GM12878 (cell line): ENCODE results near the gene MSANTD2. TPM values are rescaled to one million over a fixed set of nuclear protein-coding genes. Genes with fewer than 3 reads are reported as not detected.

Source experiments
- ATAC-seq: fragments of 200-7000 bp; cut with Tn5 transposase; 3 replicates; pipeline ENCODE4 v1.9.1; 2020; ENCODE audit warnings: mild to moderate bottlenecking, moderate library complexity
- BruUV-seq: library from RNA; stranded (reverse); fragments of 400-500 nt; replicated peaks from 2 replicates; lab custom pipeline; 2021; lab: Mats Ljungman, UMichigan
- CTCF ChIA-PET: fragments of 300-600 bp; sonication (Branson Sonifier 250); formaldehyde crosslinking; extraction: SDS; loops from one replicate; lab custom pipeline; 2021; ENCODE audit warnings: inconsistent platforms; lab: Yijun Ruan, JAX
- POLR2A ChIA-PET: fragments of 350-600 bp; formaldehyde crosslinking; extraction: SDS; loops from one replicate; lab custom pipeline; 2021; ENCODE audit warnings: inconsistent platforms; lab: Charles Lee
- RAD21 ChIA-PET: fragments of 300-600 bp; sonication (Branson Sonifier 250); formaldehyde crosslinking; loops from one replicate; lab custom pipeline; 2023; ENCODE audit warnings: antibody characterized with exemption; ENCODE audit not compliant: unreplicated experiment; lab: Charles Lee
- SMC1A ChIA-PET: fragments of 300-600 bp; sonication (Branson Sonifier 250); formaldehyde crosslinking; loops from one replicate; lab custom pipeline; 2023; ENCODE audit not compliant: unreplicated experiment, uncharacterized antibody; lab: Charles Lee
- DNase-seq: peaks from one replicate; pipeline ENCODE4 v3.0.0-alpha.2; 2011; ENCODE audit warnings: low read depth, low spot score
- FAIRE-seq: peaks from 3 replicates; lab custom pipeline; 2011; peaks lifted over from hg19 to GRCh38; lab: Jason Lieb, UNC
- H2AFZ ChIP-seq: 2 replicates; pipeline ENCODE4 v1.6.0; 2011; ENCODE audit warnings: low read depth, low read length, control low read depth; ENCODE audit not compliant: control insufficient read depth
- H3K27ac ChIP-seq: 2 replicates; pipeline ENCODE4 v1.5.1; 2011; ENCODE audit warnings: control low read depth; ENCODE audit not compliant: control insufficient read depth, insufficient read depth
- H3K27me3 ChIP-seq, 2 experiments: replicated peaks in 1 of 2; 2 replicates each; pipeline versions ENCODE4 v1.6.0 to v1.6.1; 2011; ENCODE audit warnings: low read length in 1 of 2; ENCODE audit not compliant: control insufficient read depth in 2 of 2, insufficient read depth in 2 of 2
- H3K36me3 ChIP-seq, 2 experiments: 2 replicates each; pipeline ENCODE4 v1.5.1; 2011; ENCODE audit warnings: low read length in 1 of 2; ENCODE audit not compliant: control insufficient read depth in 2 of 2, insufficient read depth in 2 of 2
- H3K4me1 ChIP-seq: 2 replicates; pipeline ENCODE4 v1.6.1; 2011; ENCODE audit warnings: mild to moderate bottlenecking, low read length, moderate library complexity, mixed read lengths; ENCODE audit not compliant: control insufficient read depth, insufficient read depth
- H3K4me2 ChIP-seq: 2 replicates; pipeline ENCODE4 v1.6.0; 2011; ENCODE audit warnings: control low read depth; ENCODE audit not compliant: control insufficient read depth, insufficient read depth
- H3K4me3 ChIP-seq: fragments of 200-600 bp; sonication (generic); 2 replicates; pipeline ENCODE4 v1.5.1; 2016
- H3K79me2 ChIP-seq: 2 replicates; pipeline ENCODE4 v1.6.0; 2011; ENCODE audit warnings: low read length; ENCODE audit not compliant: control insufficient read depth, insufficient read depth
- H3K9ac ChIP-seq: 2 replicates; pipeline ENCODE4 v1.8.0; 2011; ENCODE audit warnings: low read length, control low read depth, mixed read lengths; ENCODE audit not compliant: control insufficient read depth, insufficient read depth
- H3K9me3 ChIP-seq: replicated peaks from 3 replicates; pipeline ENCODE4 v1.5.1; 2011; ENCODE audit warnings: mild to moderate bottlenecking, low read length; ENCODE audit not compliant: control insufficient read depth, insufficient read depth
- H4K20me1 ChIP-seq: 2 replicates; pipeline ENCODE4 v1.6.0; 2011; ENCODE audit not compliant: control insufficient read depth, insufficient read depth
- ATF7 ChIP-seq: fragments of 450-650 bp; IDR thresholded peaks from 2 replicates; pipeline ENCODE4 v1.6.1; 2016; ENCODE audit warnings: low read depth, mild to moderate bottlenecking
- CBFB ChIP-seq: IDR thresholded peaks from 2 replicates; pipeline ENCODE4 v1.6.1; 2016; ENCODE audit warnings: antibody characterized with exemption, low read depth
- CBX3 ChIP-seq: fragments of 200-600 bp; sonication (generic); IDR thresholded peaks from 2 replicates; pipeline ENCODE4 v1.6.1; 2016; ENCODE audit warnings: low read depth, borderline replicate concordance
- CBX5 ChIP-seq: sonication (generic); IDR thresholded peaks from 2 replicates; pipeline ENCODE4 v1.6.1; 2016; ENCODE audit warnings: low read depth, moderate library complexity, mild to moderate bottlenecking, inconsistent platforms
- CHD1 ChIP-seq: IDR thresholded peaks from 2 replicates; pipeline ENCODE4 v1.6.1; 2012; ENCODE audit warnings: low read depth, low read length, improper control_type of control experiment
- CREB1 ChIP-seq: IDR thresholded peaks from 2 replicates; pipeline ENCODE4 v1.6.1; 2012; ENCODE audit warnings: low read depth, mild to moderate bottlenecking, inconsistent platforms
- EED ChIP-seq: sonication (generic); IDR thresholded peaks from 2 replicates; pipeline ENCODE4 v1.6.1; 2016; ENCODE audit warnings: antibody characterized with exemption, low read depth
- MTA2 ChIP-seq: fragments of 450-650 bp; IDR thresholded peaks from 2 replicates; pipeline ENCODE4 v1.6.1; 2016; ENCODE audit warnings: low read depth, mild to moderate bottlenecking, moderate library complexity
- MYC ChIP-seq: IDR thresholded peaks from 2 replicates; pipeline ENCODE4 v1.6.1; 2011; ENCODE audit warnings: mild to moderate bottlenecking, low read length, moderate library complexity, inconsistent platforms; ENCODE audit not compliant: insufficient read depth, insufficient replicate concordance, insufficient read length, severe bottlenecking
- SMC3 ChIP-seq: IDR thresholded peaks from 2 replicates; pipeline ENCODE4 v1.6.1; 2011; ENCODE audit warnings: low read length, improper control_type of control experiment, borderline replicate concordance
- SREBF1 ChIP-seq: IDR thresholded peaks from 2 replicates; pipeline ENCODE4 v1.6.1; 2012; ENCODE audit warnings: mild to moderate bottlenecking, low read length
- ZZZ3 ChIP-seq: IDR thresholded peaks from 2 replicates; pipeline ENCODE4 v1.6.1; 2011; ENCODE audit warnings: low read depth; ENCODE audit not compliant: control insufficient read depth, insufficient read length
- WGBS: methylation state at CpG from one replicate; pipeline ENCODE4 v1.1.6; 2016; ENCODE audit warnings: low lambda C conversion rate; ENCODE audit not compliant: insufficient replicate concordance, insufficient coverage; ENCODE audit errors: missing lambda C conversion rate; 5-methylcytosine and 5-hydroxymethylcytosine counted together
- in situ Hi-C: fragments of 300-500 bp; cut with MboI; formaldehyde crosslinking; loops from 9 replicates; pipeline ENCODE4 v1.14.3; 2018; ENCODE audit warnings: mixed read lengths
- intact Hi-C: fragments of 100-400 bp; cut with micrococcal nuclease; formaldehyde crosslinking; loops from one replicate; pipeline ENCODE4 v1.14.2; 2022; ENCODE audit not compliant: unreplicated experiment
- polyA plus RNA-seq, 11 experiments: library from polyadenylated mRNA; depleted of rRNA in 4 of 11; unstranded in 6 of 11; stranded (reverse) in 5 of 11; fragments of >200 nt; fragmentation: Nextera tagmentation in 4 of 11; fragmentation: Illumina TruSeq in 1 of 11; extraction: Ambion mirVana in 4 of 11; extraction: Trizol in 1 of 11; gene quantifications; 1 replicate in 1 of 11; 2 replicates in 10 of 11; pipeline versions ENCODE4 v1.2.1 to v1.2.3, GENCODE V29; 2011 to 2016; ENCODE audit warnings: inconsistent platforms in 2 of 11, missing spikeins in 2 of 11, low read depth in 1 of 11
- total RNA-seq, 4 experiments: library from RNA; depleted of rRNA in 3 of 4; stranded (reverse); fragments of >200 nt in 3 of 4; fragmentation: Illumina TruSeq in 1 of 4; extraction: Trizol in 1 of 4; gene quantifications; 2 replicates each; pipeline versions ENCODE4 v1.2.1 to v1.2.3, GENCODE V29; 2013 to 2021
- TF ChIP-seq, protein P1 (sequence below): IDR thresholded peaks from 2 replicates; pipeline ENCODE4 v1.6.1; 2011; ENCODE audit warnings: borderline replicate concordance, low read depth, mild to moderate bottlenecking, moderate library complexity, low read length; ENCODE audit not compliant: insufficient read depth, poor library complexity, severe bottlenecking
- TF ChIP-seq, protein P2 (sequence below): fragments of 450-650 bp; formaldehyde crosslinking; IDR thresholded peaks from 2 replicates; pipeline ENCODE4 v1.5.0; 2022; ENCODE audit warnings: mild to moderate bottlenecking, missing genetic modification characterization

Gene MSANTD2
- total and polyA plus RNA-seq, 10 of the 15 experiments (the other 5 are each of a cell fraction or from before 2014, with no cell fraction given), result 3.0 to 12.4 (median 8.0) TPM

- no peak for TF ChIP-seq MYC
- no peak for TF ChIP-seq ATF7
- no peak for TF ChIP-seq CHD1
- no peak for TF ChIP-seq SREBF1
- no peak for TF ChIP-seq CBX5
- TF ChIP-seq, protein P1, sequence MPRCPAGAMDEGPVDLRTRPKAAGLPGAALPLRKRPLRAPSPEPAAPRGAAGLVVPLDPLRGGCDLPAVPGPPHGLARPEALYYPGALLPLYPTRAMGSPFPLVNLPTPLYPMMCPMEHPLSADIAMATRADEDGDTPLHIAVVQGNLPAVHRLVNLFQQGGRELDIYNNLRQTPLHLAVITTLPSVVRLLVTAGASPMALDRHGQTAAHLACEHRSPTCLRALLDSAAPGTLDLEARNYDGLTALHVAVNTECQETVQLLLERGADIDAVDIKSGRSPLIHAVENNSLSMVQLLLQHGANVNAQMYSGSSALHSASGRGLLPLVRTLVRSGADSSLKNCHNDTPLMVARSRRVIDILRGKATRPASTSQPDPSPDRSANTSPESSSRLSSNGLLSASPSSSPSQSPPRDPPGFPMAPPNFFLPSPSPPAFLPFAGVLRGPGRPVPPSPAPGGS, result no peak
- TF ChIP-seq, protein P2, sequence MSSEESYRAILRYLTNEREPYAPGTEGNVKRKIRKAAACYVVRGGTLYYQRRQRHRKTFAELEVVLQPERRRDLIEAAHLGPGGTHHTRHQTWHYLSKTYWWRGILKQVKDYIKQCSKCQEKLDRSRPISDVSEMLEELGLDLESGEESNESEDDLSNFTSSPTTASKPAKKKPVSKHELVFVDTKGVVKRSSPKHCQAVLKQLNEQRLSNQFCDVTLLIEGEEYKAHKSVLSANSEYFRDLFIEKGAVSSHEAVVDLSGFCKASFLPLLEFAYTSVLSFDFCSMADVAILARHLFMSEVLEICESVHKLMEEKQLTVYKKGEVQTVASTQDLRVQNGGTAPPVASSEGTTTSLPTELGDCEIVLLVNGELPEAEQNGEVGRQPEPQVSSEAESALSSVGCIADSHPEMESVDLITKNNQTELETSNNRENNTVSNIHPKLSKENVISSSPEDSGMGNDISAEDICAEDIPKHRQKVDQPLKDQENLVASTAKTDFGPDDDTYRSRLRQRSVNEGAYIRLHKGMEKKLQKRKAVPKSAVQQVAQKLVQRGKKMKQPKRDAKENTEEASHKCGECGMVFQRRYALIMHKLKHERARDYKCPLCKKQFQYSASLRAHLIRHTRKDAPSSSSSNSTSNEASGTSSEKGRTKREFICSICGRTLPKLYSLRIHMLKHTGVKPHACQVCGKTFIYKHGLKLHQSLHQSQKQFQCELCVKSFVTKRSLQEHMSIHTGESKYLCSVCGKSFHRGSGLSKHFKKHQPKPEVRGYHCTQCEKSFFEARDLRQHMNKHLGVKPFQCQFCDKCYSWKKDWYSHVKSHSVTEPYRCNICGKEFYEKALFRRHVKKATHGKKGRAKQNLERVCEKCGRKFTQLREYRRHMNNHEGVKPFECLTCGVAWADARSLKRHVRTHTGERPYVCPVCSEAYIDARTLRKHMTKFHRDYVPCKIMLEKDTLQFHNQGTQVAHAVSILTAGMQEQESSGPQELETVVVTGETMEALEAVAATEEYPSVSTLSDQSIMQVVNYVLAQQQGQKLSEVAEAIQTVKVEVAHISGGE (CRISPR knock-in tag), result no peak
- TF ChIP-seq EED, result no peak
- TF ChIP-seq CBFB, result no peak
- no peak for TF ChIP-seq CREB1
- TF ChIP-seq ZZZ3, result no peak
- no peak for TF ChIP-seq CBX3
- TF ChIP-seq MTA2, result no peak
- TF ChIP-seq SMC3, result no peak
- TF ChIP-seq, all 136 proteins: peak for 0
- FAIRE-seq (no peak), ATAC-seq (no peak), DNase-seq (no peak)
- ChIA-PET RAD21 (interaction anchor here (0.9 kb wide), 1 partner anchor 88 kb away, joined by 3 read pairs; no protein-coding TSS in a partner anchor), POLR2A (no interaction called here), SMC1A (interaction anchor here (0.8 to 1.3 kb wide), 4 partner anchors 36 to 190 kb away, joined by 3 to 4 read pairs (median 4); no protein-coding TSS in a partner anchor), CTCF (interaction anchor here (1.2 to 7.1 kb wide), 3 partner anchors 76 to 190 kb away, joined by 3 to 102 read pairs (median 7); no protein-coding TSS in a partner anchor)
- H3K4me2 ChIP-seq, result no peak overlapping the region
- no peaks in the 10 kb centered on the region for H3K9me3 ChIP-seq
- in situ Hi-C loops (loop anchor here (5.0 to 25.0 kb wide), 2 partner anchors 162 to 422 kb away; partner anchors contain the start of genes OR8B4, SIAE and SPA17), intact Hi-C loops (loop anchor here (5.0 kb wide), 1 partner anchor 417 kb away; no protein-coding TSS in a partner anchor)
- no peaks in the 10 kb centered on the region for H3K36me3 ChIP-seq
- 30% methylated on average over 3 of the region's 3 CpGs for WGBS
- no TSS peak for BruUV-seq
- peaks cover 7% of the 10 kb centered on the region in 2 experiments for H3K27me3 ChIP-seq
- no peaks in the 10 kb centered on the region for H3K4me1 ChIP-seq
- H3K79me2 ChIP-seq, result no peaks in the 10 kb centered on the region
- H2AFZ ChIP-seq, result no peak overlapping the region
- H3K27ac ChIP-seq, result no peak overlapping the region
- H4K20me1 ChIP-seq, result no peaks in the 10 kb centered on the region
- no peak overlapping the region for H3K9ac ChIP-seq
- H3K4me3 ChIP-seq, result no peak overlapping the region
Observed at GRCh38 chr11:124834526-124835180, 34.4 kb upstream of the MSANTD2 start.
